HG02588 (cell line): Measurements from ENCODE around the gene PPARG.
"Not testable (repeated sequence)": the region's sequence is repeated elsewhere in the genome, so short reads cannot be mapped to it uniquely, and the experiment has no call there.

Experiments
- ATAC-seq: cut with Tn5 transposase; IDR thresholded peaks from one replicate; pipeline ENCODE4 v1.9.1; 2021; ENCODE audit warnings: mild to moderate bottlenecking, moderate library complexity; ENCODE audit not compliant: unreplicated experiment

PPARG gene

DNA sequence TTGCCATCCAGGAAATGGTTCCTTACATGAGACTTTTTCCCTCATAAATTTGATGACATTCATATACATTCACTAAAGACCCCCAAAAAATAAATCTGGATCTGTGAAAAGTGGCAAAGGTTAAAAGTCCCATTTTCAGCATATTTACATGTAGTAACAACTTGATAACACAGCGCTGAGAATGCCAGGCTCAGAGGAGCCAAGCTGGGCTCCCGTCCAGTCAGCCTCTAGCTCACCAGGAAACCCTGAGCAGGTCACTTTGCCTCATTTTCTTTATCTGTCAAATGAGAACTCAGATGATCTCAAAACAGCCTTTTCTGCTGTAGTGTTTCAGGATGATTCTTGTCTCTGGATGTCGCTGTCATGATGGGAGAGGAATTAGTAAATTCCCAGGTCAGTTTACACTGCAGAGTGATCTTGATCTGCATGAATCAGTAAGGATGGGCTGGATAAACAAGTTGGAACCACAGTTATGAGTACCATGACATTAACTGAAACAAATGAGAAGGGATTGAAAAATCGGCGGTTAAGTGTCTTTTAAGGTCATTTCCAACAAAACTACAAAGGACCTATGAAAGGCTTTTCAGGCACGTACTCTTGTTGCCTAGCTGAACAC is 82.8 kb downstream of the PPARG start:
- no peak for ATAC-seq

DNA sequence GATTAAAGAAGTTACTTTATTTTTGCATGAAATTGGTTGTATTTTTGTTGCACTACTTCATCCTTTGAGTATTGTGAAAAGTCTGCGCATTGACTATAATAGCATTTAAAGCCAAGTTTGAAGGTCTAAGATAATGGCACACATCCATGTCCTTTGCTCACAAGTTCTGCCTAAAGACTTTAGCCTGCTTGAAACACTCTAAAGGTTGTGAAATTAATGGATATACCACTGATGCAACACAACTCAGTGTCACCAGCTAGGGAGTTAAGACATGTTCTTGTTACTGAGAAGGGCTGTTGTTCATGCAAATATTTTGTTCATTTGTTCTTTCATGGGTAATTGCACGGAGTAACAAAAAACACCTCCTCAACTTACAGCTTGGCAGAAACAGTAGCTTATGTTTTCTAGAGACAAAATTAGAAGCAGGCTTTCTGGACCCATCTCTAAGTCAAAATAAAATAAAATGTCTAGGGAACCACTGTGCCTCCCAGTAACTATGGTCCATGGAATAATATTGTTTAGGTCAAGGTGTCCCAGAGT is 83.9 kb downstream of the PPARG start:
- no peak for ATAC-seq

GRCh38 chr3:12375572-12375971 is 86.7 kb downstream of the PPARG start:
- no peak for ATAC-seq

- ATAC-seq, result no peak
Measured at GRCh38 chr3:12379640-12380429, 91.0 kb downstream of the PPARG start.

GRCh38 chr3:12380461-12380860 is 91.6 kb downstream of the PPARG start:
- ATAC-seq, result no peak

- no peak for ATAC-seq
Measured at GRCh38 chr3:12381199-12381598, 92.3 kb downstream of the PPARG start.

GRCh38 chr3:12383218-12383617 is 94.3 kb downstream of the PPARG start:
- ATAC-seq, result no peak

GRCh38 chr3:12384451-12385233 is 95.8 kb downstream of the PPARG start:
- ATAC-seq, result no peak

DNA sequence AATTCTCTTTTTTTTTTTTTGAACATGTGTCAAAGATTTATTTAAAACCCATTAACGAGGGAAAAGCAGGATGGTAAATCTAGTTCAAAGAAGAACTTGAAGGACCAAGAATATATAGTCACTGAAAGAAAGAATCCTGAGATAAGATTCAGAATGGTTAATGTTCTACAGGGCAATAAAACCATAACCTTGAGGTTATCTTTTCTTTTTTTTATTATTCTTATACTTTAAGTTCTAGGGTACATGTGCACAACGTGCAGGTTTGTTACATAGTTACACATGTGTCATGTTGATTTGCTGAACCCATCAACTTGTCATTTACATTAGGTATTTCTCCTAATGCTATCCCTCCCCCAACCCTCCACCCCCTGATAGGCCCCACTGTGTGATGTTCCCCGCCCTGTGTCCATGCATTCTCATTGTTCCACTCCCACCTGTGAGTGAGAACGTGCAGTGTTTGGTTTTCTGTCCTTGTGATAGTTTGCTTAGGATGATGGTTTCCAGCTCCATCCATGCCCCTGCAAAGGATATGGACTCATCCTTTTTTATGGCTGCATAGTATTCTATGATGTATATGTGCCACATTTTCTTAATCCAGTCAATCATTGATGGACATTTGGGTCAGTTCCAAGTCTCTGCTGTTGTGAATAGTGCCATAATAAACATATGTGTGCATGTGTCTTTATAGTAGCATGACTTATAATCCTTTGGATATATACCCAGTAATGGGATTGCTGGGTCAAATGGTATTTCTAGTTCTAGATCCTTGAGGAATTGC is 97.8 kb downstream of the PPARG start:
- ATAC-seq, result not testable (repeated sequence)

- ATAC-seq, result no peak
Measured at GRCh38 chr3:12388185-12388584, 99.3 kb downstream of the PPARG start.

DNA sequence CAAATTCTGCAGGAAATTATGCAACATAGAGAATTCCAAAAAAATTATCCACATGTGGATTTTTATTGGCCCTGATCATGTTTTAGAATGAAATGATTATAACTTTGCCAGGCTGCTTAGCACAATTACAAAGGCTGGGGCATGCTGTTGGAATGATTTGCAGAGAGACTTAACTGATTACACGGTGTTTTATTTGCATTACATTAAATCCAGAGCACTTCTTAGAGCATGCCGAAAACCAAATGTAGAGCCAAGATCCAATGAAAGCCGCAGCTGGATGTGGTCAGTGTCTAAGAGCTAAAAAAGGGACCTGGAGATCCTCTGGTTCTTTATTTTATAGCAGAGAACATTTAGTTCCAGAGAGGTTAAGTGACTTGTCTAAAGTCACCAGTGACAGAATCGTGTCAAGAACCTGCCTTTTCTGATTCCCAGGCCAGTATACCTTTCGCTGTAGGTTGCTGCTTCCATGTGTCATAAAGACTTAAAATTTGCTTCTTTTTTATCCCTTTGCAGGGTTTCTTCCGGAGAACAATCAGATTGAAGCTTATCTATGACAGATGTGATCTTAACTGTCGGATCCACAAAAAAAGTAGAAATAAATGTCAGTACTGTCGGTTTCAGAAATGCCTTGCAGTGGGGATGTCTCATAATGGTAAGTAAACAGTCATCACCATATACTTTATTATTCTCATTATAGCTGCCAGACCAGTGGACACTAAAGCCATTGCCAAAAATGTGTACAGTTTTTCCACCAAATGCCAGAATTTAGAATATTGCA is 103.4 kb downstream of the PPARG start:
- no peak for ATAC-seq

GRCh38 chr3:12393894-12394293 is 105.0 kb downstream of the PPARG start:
- ATAC-seq, result no peak

DNA sequence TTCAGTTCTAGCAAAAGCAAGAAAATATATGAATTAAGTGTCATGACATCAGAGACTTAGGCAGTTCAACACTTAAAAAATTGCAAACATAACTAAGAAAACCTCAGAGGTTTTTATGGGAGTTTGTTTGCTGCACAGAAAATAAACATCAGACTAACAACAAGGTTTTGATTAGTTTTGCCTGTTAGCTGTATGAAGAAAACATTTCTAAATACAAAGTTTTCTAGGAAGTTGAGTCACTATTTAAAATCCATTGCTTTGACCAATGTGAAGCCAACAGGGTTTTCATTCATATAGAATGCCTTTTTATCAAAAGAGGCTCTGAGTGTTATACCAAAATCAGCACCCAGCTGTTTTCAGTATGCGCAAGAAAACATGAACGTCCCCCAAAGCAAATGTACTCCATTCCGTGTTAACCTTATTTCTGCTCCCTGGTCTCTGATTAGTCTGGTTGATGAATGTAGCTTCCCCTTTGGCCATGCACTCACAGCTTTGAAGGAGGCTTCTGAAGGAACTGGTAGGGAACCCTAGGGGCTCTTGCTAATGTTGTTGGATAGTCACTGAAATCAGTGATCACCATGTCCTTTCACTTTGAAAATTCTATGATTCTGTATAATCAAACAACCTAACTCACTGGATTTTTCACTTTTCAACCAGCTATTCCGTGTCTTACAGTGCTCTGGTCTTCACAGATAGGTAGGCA is 105.8 kb downstream of the PPARG start:
- peak; percentile 9 for ATAC-seq

DNA sequence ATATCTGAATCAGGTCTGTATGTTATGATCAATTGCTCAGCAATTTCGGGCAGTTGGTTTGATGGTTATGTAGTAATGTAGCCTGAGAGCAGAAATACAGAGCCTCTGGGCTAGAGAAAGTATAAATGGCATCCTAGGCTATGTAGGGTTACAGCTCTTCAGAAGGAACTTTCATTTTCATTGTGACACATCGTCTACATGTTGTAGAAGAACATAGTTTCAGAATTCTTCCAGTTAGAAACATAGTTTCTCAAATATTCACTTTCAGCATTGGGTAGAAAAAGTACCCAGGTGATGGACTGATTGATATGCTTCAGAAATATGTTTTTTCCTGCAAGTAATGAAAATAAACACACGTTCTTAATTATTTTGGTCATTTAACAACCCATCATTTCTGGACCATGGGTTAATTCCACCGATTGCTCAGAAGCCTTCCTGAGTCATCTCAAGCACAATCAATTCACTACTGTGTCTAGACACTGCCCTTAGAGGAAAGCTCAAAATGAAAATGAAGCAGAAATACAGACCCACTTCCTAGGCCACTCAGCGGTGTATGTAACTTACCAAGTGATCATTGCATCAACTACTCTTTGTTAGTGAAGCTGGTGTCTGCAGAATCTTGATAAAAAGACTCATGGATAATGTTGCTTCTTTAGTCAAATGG is 106.6 kb downstream of the PPARG start:
- ATAC-seq, result peak; percentile 95

DNA sequence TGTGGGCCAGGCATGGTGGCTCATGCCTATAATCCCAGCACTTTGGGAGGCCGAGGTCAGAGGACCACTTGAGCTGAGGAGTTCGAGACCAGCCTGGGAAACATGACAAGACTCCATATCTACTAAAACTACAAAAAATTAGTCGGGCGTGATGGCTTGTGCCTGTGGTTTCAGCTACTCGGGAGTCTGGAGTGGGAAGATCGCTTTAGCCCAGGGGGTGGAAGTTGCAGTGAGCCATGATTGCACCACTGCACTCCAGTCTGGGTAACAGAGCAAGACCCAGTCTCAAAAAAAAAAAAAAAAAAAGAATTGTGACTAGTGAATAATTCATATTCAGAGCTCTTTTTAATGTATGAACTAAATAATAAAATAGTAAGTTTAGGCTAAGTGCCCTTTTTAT is 107.6 kb downstream of the PPARG start:
- ATAC-seq, result no peak

DNA sequence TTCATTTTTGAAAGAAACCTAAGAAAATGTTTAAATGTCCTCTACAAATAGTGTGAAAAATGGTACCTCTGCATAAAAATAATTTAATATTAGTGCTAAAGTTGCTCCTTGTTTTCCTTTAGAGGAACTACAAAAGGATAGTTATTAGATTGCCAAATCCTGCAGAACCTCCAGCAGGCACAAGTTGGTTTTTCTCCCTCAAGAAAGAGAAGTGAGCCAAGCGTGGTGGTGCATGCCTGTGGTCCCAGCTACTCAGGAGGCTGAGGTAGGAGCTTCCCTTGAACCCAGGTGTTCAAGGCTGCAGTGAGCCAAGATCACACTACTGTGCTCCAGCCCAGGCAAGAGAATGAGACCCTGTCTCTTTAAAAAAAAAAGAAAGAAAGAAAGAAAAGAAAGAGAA is 110.4 kb downstream of the PPARG start:
- no peak for ATAC-seq

GRCh38 chr3:12400616-12401194 is 111.8 kb downstream of the PPARG start:
- no peak for ATAC-seq

GRCh38 chr3:12401208-12401607 is 112.3 kb downstream of the PPARG start:
- no peak for ATAC-seq
